Measurements from ENCODE around the gene PRAMEF9.
"Not testable (repeated sequence)": the region's sequence is repeated elsewhere in the genome, so short reads cannot be mapped to it uniquely, and the experiment has no call there.

The PRAMEF9 gene

GRCh38 chr1:13171548-13171947 lies at the start of gene PRAMEF9:
TSS of gene PRAMEF9 (plus strand) at chr1:13171848. CDS start at chr1:13175281, 3,433 bp downstream.
- not testable (repeated sequence) for DNase-seq

GRCh38 chr1:13155909-13156308 lies 15.7 kb upstream of the PRAMEF9 start, which contains the start of gene PRAMEF26:
TSS of gene PRAMEF26 (minus strand) at chr1:13156009. CDS start at chr1:13153095, 2,914 bp downstream.
- DNase-seq, result not testable (repeated sequence)

- not testable (repeated sequence) for DNase-seq
Measured at GRCh38 chr1:13165531-13165930, 6.1 kb upstream of the PRAMEF9 start, which contains the start of gene HNRNPCL4. TSS of gene HNRNPCL4 (minus strand) at chr1:13165631. CDS start at chr1:13165467, 164 bp downstream.

- not testable (repeated sequence) for DNase-seq
Measured at GRCh38 chr1:13201309-13201708, 29.7 kb downstream of the PRAMEF9 start, which contains the start of gene PRAMEF13. TSS of gene PRAMEF13 (minus strand) at chr1:13201409. CDS start at chr1:13199589, 1,820 bp downstream.

- DNase-seq, result not testable (repeated sequence)
Measured at GRCh38 chr1:13208712-13209111, 37.1 kb downstream of the PRAMEF9 start.

- DNase-seq, result not testable (repeated sequence)
Measured at GRCh38 chr1:13216619-13217018, 45.0 kb downstream of the PRAMEF9 start.

GRCh38 chr1:13219203-13219602 lies 47.6 kb downstream of the PRAMEF9 start:
- DNase-seq, result not testable (repeated sequence)

GRCh38 chr1:13222788-13223187 lies 51.1 kb downstream of the PRAMEF9 start:
- DNase-seq, result not testable (repeated sequence)

- DNase-seq, result no peak
Measured at GRCh38 chr1:13224480-13225060, 52.9 kb downstream of the PRAMEF9 start.

GRCh38 chr1:13225675-13226204 lies 54.1 kb downstream of the PRAMEF9 start, which contains the start of gene PRAMEF18:
TSS of gene PRAMEF18 (minus strand) at chr1:13226154. CDS start at chr1:13226106, 48 bp downstream.
- DNase-seq, result not testable (repeated sequence)

- DNase-seq, result not testable (repeated sequence)
Measured at GRCh38 chr1:13227271-13228055, 55.8 kb downstream of the PRAMEF9 start.

- DNase-seq, result no peak
Measured at GRCh38 chr1:13228343-13228781, 56.7 kb downstream of the PRAMEF9 start.
